NCI-H2107 (cell line): ENCODE data around the gene NKX2-4.
"Not testable (repeated sequence)": the region's sequence is repeated elsewhere in the genome, so short reads cannot be mapped to it uniquely, and the experiment has no call there.

Experiments used
- DNase-seq: peaks from one replicate; lab custom pipeline; 2025; lab: John Stamatoyannopoulos, UW

The NKX2-4 gene

DNA sequence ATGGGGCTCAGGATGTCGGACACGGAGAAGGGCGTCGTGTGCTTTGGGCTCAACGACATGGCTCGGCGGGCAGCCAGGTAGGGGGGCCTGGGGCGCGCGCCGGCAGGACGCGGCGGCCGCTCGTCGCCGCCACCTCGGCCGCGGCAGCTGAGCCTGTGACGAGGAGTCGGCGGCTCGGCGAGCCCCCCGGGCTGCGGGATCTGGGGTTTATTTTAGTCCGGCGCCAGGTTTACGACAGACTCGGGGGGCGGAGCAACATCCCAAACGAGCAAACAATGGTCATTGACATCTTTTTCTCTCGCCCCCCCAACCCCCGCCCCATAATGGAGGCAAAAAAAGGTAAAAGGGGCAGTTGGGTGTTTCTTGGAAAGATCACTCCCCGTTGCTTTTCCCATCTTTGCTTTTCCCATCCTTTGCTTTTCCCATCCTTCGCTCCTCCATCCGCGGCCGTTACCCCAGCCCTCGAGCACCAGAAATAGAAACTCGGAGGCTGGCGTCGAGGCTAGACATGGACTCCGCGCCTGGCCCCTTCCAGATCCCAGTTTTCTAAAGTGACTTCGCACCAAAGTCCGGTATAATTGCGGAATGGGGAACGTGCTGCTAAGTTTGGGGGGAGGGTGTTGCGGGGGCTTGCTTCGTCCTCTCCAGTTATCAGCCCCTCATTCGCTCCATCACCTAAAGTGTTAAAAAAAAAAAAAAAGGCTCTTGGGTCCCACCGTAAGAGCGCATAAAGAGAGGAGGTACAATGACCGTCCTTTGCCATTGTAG lies at the start of gene NKX2-4:
Gene NKX2-4 (minus strand): TSS at position 186 of the 768 bp plus-strand sequence. CDS start 127 bp downstream, at position 59.
- no peak for DNase-seq

DNA sequence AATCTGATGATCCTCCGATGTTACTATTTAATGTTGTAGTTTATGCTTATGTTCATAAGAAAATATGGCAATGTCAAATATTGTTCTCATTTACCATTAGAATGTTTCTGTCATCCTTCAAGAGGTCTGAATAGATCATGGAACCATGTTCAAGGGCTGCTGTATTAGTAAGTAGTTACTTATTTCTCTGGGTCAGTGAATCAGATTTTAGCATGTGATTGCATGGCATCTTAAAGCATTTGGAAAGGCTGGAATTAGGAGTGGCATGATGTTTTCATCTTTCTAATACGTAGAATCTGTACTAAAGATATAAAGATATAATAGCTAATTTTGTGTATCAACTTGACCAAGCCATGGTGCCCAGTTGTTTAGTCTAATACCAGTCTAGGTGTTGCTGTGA lies 40.5 kb upstream of the NKX2-4 start:
- no peak for DNase-seq

DNA sequence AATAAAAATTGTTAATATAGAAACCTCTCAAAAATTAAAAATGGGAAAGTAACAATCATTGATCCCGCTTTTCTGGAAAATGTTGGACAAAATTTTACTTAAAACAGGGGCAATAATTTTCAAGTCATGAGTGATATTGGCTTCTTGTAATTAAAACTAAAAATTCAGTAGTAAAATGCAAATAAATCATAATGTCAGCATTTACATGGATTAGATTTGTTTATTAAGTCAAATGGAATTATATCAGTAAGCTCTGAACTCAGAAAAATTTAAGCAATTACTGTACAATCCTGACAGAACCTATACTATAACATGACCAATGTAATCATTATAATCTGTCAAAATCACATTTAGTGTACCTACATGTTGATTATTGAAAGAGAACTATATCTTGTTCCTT lies 39.9 kb upstream of the NKX2-4 start:
- DNase-seq = no peak

DNA sequence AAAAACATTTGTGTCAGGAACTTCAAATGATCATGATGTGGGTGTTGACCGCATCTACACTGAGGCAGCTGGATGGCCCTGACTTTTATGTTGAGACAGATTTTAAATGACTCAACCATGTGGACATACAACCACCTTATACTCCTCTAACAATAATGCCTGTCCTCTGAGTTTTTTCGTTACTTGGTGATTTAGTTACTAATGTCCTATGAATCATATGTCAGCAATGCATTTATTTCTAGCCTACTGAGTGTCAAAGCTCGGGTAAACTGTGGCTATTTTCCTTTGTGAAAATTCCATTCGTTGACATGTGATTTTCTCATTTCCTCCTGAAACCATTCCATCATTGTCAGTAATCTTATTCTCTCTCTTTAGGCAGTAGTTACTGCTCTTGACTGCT lies 38.9 kb upstream of the NKX2-4 start:
- DNase-seq = no peak

DNA sequence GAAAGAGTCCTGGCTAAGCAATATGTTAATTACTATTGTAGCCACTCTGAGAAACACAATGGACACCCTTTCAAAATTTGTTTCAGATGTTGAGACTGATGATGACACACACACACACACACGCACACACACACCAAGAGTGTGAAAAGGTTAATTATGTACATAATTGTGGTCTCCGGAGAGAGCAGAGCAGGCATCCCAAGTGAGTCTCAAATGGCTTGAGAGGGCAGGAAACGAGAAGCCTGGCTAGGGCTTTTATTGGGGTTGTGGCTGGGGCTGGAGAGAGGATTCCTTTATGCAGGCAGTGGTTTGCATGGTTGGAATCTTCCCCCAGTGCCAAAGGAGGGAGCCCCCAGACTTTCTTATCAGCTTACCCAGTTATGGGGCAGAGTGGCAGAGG lies 38.2 kb upstream of the NKX2-4 start:
- DNase-seq = no peak

DNA sequence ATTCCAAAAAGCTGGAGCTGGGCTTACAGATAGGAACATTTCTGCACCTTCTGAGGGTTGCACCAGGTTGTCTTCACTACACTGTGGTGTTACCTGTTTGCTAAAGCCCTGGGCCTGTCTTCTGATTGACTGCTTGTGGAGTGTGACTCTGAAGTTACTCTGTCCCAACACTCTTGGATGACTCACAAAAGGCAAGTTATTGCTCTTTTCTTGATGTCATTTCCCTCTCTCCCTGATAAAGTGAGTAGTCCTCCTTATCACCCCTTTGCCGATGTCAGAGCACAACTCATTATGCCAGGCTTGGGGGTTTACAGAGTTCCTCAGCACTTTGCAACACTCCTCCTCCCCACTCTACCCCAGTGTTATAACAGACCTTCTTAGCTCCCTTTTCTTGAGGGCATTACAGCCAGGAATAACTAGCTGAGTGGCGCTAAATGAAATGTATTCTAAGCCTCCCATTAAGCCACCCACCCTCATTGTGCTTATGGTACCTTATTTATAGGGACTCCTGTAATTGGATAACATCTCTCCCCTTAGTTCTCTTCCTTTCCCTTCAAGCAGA lies 36.1 kb upstream of the NKX2-4 start:
- DNase-seq = no peak

DNA sequence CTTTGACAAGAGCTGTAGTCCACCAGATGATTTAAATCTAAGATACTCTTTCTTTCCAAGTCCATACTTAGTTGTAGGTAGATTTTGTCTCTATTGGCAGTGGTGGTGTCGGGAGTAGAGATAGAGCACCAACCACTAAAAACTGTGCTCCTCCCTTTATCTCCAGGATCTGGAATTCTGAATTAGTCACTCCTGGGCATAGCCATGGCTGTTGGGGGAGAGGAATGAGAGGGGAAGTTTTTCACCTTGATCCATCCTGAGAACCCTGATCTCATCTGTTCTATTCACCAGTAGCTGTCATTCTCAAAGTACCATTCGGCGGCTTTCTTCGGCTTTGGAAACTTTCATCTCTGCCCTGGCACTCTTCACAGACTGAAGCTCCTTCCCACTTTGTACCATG lies 35.6 kb upstream of the NKX2-4 start:
- DNase-seq = no peak

DNA sequence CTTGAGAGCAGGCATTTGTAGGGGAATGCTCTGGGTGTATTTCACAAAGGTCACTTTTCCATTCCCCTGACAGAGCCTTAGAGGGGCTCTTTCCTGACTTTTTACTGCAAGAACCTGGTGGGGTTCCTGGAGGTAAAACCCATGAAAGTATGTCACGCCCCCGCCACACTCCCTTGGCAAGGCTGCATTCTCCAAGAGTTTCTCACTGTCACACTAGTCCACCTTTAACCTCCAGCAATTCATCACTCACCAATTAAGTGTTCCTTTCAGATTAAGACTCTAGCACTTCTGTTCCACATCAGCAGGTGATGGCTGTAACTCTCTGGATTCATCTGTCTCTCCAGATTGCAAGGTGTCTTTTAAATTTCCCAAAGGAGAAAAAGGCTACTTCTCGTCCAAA lies 32.7 kb upstream of the NKX2-4 start:
- DNase-seq = no peak

DNA sequence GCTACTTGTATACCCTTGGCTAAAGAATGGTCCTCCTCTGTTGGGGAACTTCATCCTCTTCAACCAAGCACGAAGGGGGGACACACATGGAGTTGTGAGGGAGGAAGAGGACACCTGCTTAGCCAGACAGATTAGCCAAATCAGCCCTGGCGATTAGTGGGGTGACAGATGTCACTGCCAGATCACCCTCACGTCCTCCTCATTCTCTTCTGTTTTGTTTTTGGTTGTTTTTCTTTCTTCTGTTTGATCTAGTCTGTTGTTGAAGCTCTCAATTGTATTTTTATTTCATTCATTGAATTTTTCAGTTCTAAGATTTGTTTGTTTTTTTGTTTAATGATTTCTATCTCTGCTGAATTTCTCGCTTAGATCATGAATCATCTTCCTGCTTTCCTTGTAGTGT lies 27.5 kb upstream of the NKX2-4 start:
- DNase-seq = no peak

DNA sequence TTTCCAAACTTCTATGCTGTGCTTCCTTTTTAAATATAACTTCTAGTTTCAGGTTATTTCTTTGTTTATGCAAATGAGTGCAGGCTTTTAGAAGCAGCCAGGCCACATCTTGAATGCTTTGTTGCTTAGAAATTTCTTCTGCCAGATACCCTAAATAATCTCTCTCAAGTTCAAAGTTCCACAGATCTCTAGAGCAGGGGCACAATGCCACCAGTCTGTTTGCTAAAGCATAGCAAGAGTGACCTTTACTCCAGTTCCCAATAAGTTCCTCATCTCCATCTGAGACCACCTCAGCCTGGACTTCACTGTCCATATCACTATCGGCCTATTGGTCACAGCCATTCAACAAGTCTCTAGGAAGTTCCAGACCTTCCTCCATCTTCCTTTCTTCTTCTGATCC lies 26.4 kb upstream of the NKX2-4 start:
- DNase-seq = not testable (repeated sequence)

DNA sequence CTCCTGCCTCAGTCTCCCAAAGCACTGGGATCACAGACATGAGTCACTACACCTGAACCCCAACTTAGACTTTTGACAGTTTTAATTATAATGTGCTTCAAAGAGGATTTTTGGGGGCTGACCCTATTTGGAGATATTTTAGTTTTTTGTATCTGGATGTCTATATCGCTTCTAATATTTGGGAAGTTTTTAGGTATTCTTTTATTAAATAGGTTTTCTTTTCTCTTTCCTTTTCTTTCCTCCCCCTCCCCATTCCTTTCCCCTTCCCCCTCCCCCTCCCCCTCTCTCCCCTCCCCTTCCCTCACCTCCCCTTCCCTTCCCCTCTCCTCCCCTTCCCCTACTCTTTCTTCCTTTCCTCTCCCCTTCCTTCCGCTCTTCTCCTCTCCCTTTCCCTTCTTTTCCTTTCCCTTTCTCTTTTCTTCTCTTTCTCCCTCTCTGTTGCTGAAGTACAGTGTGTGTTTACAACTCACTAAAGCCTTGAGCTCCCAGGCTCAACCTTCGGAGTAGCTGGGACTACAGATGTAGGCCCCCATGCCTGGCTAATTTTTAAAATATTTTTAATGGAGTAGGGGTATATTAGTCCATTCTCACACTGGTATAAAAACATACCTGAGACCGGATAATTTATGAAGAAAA lies 24.4 kb upstream of the NKX2-4 start:
- DNase-seq = no peak

DNA sequence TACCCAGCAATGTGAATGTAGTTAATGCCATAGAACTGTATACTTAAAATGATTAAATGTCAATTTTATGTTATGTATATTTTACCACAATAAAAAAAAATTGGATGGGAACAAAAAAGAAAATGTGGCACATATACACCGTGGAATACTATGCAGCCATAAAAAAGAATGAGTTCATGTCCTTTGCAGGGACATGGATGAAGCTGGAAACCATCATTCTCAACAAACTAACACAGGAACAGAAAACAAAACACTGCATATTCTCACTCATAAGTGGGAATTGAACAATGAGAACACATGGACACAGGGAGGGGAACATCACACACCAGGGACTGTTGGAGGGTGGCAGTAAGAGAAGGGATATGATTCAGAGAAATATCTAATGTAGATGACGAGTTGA lies 21.8 kb upstream of the NKX2-4 start:
- not testable (repeated sequence) for DNase-seq

DNA sequence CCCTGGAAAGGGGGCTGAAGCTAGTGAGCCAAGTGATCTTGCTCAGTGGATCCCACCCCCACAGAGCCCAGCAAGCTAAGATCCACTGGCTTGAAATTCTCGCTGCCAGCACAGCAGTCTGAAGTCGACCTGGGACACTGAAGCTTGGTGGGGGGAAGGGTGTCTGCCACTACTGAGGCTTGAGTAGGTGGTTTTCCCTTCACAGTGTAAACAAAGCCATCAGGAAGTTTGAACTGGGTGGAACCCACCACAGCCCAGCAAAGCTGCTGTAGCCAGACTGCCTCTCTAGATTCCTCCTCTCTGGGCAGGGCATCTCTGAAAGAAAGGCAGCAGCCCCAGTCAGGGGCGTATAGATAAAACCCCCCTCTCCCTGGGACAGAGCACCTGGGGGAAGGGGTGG lies 16.7 kb upstream of the NKX2-4 start:
- DNase-seq = not testable (repeated sequence)

DNA sequence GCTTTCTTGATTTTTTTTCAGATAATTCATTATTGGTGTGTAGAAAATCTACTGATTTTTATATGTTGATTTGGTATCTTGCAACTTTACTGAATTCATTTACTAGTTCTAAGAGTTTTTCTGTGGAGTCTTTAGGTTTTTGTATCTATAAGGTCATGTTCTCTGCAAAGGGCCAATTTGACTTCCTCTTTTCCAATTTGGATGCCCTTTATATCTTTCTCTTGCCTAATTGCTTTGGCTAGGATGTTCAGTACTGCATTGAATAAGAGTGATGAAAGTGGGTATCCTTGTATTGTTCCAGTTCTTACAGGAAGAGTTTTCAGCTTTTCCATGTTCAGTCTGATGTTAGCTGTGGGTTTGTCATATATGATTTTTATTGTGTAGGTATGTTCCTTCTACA lies 14.4 kb upstream of the NKX2-4 start:
- DNase-seq = no peak

DNA sequence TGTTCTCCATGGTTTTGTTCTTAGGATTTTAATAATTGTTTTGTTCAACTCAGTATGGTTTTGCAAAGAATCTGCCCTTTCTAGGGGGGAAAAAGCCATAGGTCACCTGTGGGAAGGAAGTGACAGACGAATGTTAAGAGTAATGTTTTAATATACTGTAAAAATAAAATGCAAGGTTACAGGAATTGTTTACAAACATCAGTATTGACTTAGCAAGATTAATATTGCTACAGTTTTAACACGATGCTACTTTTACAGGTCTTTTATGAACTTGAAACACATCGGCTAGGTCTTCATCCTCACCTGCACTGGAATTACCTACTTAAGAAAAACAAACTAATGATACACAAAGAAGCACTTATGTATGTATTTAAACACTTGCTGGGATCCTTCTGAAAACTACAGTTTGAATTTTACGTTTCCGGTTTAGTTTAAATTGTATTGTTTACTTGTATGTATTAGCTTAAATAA lies 1.7 kb upstream of the NKX2-4 start:
- no peak for DNase-seq

DNA sequence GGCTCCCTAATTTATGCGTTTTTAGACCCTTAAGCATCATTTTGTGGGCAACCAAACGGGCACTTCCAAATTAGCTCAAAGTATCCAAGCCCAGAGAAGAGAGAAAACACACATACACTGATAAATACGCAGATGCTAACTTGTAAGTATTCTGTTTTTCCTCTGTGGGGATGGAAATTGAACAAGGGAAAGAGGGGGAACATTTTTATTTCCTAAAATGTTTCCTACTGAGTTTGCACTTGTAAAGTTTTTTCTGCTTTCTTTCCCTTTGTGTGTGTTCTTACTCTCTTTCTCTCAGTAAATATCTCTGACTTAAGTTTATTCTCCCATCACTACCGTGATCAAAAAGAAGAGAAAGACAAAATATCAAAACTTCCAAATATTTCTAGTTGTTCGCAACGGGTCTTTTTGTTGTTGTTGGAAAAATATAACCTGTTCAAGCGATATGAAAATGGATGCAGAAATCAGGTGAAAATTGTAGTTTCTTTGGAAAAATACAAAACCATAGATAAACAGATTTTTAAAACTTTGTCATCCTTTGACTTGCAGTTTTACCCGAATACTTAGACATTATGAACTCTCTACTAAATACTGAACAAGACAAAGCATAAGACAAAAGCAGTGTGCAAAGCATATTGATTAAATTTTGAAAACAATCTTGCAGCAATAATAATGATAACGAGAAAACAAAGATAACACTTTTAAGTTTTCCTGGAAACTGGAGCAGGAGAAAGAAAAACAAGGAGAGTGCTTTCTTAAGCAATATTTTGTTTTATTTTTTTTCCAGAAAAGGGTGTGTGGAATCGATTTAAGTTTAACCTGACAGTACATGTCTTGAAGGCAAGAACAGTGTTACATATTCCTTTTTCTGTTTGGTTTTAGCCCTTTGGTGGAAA lies 1.0 kb upstream of the NKX2-4 start:
- no peak for DNase-seq

DNA sequence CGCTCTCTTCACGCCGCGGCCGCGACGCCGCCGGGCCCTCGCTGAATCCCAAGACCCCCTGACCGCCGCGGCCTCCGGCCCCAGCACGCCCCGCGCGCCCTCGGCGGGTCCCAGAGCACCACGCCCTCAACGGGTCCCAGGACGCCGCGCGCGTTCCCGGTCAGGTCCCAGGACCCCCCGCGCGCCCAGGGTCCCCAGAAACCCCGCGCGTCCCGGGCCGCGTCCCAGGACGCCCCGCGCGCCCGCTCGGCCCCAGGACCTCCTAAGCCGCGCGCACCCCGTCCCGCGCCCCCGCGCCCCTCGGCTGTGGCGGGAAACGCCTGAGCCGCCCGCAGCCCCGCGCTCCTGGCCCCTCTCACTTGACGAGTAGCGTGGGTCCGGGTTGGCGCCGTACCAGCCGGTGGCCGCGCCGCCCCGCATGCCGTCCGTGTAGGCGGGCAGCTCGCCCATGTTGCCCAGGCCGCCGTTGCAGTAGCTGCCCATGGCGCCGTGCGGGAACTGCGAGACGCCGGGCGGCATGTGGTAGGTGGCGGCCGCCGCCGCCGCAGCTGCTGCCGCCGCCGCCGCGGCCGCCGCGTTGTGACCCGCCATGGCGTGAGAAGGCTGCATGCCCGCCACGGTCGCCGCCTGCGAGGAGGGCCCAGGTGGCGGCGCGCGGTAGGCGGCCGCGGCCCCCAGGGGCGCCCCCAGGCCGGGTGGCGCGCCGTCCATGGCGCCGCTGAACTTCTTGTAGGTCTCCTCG lies 556 bp downstream of the NKX2-4 start:
- no peak for DNase-seq

DNA sequence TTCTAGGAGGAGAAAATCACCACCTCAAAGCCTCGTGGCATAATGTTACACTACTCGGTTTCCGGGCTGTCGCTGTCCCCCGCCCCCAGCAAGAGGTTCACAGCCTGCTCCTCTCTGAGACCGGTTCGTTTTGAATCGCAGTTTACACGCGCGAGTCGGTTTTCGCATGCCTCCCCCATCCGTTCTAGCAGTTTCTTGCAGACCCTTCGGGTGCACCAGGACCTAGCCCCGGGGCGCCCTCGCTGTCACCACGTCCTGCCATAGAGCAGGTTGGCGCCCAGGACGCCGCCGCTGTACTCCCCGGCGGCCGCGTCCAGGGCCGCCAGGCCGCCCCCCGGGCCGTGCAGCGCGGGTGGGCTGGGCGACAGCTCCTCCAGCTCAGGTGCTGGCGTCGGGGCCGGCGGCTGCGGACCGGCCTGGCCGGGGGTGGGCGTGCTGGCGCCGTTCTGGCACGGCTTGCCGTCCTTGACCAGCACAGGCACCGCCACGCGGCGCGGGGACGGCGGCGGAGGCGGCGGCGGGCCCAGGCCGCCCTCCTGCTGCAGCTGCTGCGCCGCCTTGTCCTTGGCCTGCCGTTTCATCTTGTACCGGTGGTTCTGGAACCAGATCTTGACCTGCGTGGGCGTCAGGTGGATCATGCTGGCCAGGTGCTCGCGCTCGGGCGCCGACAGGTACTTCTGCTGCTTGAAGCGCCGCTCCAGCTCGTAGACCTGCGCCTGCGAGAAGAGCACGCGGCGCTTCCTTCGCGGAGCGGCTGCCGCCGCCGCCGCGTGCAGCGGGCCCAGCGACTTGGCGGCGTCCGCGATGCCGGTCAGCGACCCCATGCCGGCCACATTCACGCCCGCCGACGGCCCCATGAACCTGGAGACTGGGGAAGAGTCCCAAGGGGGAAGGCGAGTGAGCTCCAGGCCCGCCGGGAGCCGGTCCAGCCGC lies 1.4 kb downstream of the NKX2-4 start:
- no peak for DNase-seq

DNA sequence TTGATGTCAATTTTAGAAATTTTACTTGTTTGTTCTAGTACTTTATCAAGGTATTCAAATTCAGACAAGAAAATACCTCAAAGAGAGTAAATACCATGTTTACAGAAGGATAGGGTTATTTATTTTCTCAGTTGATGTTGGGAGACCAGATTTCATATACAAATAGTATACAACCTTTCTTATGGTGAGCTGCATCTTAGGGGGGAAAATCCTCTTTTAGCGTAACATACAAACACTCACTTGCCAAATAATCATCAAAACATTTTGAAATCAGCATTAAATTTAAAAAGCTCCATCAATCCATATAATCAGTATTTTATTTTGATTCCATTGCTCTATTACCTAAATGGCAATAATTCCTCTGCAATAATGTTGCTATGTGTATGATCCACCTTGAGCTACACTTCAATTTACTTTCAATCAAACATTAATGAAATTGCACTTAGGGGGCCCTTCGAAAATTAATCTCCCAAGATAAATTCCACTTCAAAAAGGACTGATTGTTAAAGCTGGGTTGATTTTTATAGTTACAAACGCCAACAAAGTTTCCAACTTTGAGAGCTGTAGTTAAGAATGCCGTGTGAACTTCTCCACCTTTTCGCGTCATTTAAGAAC lies 2.2 kb downstream of the NKX2-4 start:
- DNase-seq = no peak

DNA sequence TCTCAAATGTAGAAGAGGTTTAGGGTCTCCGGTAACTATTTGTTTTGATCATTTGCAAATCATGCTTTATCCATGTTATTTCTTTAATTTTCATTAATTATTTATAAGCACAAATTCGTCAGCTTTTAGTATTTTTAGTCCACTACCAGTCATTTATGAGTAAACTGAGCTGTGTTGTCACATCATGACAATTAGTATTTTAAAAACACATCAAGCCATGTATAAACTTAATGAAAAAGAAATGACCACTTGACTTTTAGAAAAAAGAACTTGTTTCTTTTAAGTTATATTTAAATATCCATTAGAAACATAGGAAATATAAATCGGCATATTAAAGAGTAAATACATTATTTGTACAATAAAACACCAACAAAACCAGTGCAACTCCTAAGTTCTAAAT lies 2.8 kb downstream of the NKX2-4 start:
- DNase-seq = no peak
